GM12891 (cell line): ENCODE data around the gene PHC3.

Experiments
- POLR2A ChIP-seq: IDR thresholded peaks from 2 replicates; pipeline ENCODE4 v1.6.1; 2011; ENCODE audit warnings: low read depth, low read length, control low read depth
- POLR2AphosphoS5 ChIP-seq: IDR thresholded peaks from 2 replicates; pipeline ENCODE4 v1.6.1; 2011; ENCODE audit warnings: low read depth, low read length, control low read depth
- SPI1 ChIP-seq: IDR thresholded peaks from 2 replicates; pipeline ENCODE4 v1.6.1; 2011; ENCODE audit warnings: low read depth, low read length, control low read depth
- TAF1 ChIP-seq: IDR thresholded peaks from 2 replicates; pipeline ENCODE4 v1.6.1; 2011; ENCODE audit warnings: low read depth, low read length, control low read depth

GRCh38 chr3:170204023-170204472 is 22.5 kb upstream of the PHC3 start:
- TF ChIP-seq POLR2A (no peak), SPI1 (no peak), POLR2AphosphoS5 (no peak), TAF1 (no peak)
